ENCODE results near the gene C16orf89. TPM values are rescaled to one million over a fixed set of nuclear protein-coding genes. Genes with fewer than 3 reads are reported as not detected.

The C16orf89 gene
- total RNA-seq, 1 experiment from 2014 or later, result not detected

GRCh38 chr16:5024632-5025031 is 41.1 kb downstream of the C16orf89 start:
- no TSS peak for BruUV-seq (replicated peaks)
- H3K27me3 ChIP-seq (ENCODE audit: low read length), result no peaks in the 10 kb centered on the region

GRCh38 chr16:5022521-5022920 is 43.2 kb downstream of the C16orf89 start:
- Histone ChIP-seq H3K9me2 (replicated peaks; ENCODE audit: low read length) (no peaks in the 10 kb centered on the region), H4K20me1 (ENCODE audit: low read length) (no peaks in the 10 kb centered on the region), H3K79me2 (ENCODE audit: low read length) (no peaks in the 10 kb centered on the region), H3K4me3 (ENCODE audit: low read length) (no peak overlapping the region), H3K9me3 (ENCODE audit: low read length) (no peaks in the 10 kb centered on the region), H3K4me1 (ENCODE audit: insufficient read depth, low read length) (peaks cover 9% of the 10 kb centered on the region), H3K27me3 (ENCODE audit: low read length) (no peaks in the 10 kb centered on the region), H3K4me2 (ENCODE audit: low read length) (no peak overlapping the region), H3K9ac (ENCODE audit: low read length) (no peak overlapping the region), H2AFZ (ENCODE audit: low read length) (no peak overlapping the region), H3F3A (ENCODE audit: low read length, unreplicated experiment) (no peaks in the 10 kb centered on the region), H3K36me3 (ENCODE audit: low read depth, low read length) (no peaks in the 10 kb centered on the region), H3K27ac (ENCODE audit: low read length) (no peak overlapping the region)
- TF ChIP-seq EZH2phosphoT487 (IDR thresholded peaks at IDR 0.05; ENCODE audit: borderline replicate concordance, low read length), result no peak
- no peak for TF ChIP-seq EZH2 (IDR thresholded peaks at IDR 0.05; ENCODE audit: low read length, unreplicated experiment)
- TF ChIP-seq CTCF (conservative IDR thresholded peaks at IDR 0.05; ENCODE audit: low read depth, low read length), result no peak
- ChIA-PET POLR2A (ENCODE audit: unreplicated experiment) (no interaction called here), CTCF (no interaction called here)
- ATAC-seq (no peak), DNase-seq (no peak)
- no TSS peak for BruUV-seq (replicated peaks)
- intact Hi-C loops (cut with micrococcal nuclease), result loop anchor here (5.0 kb wide), 1 partner anchor 55 kb away; no protein-coding TSS in a partner anchor

More at GRCh38 chr16:5024632-5025031, 41.1 kb downstream of the C16orf89 start:
- H3F3A ChIP-seq (ENCODE audit: low read length, unreplicated experiment), result no peaks in the 10 kb centered on the region
- intact Hi-C loops (cut with micrococcal nuclease), result loop anchor here (5.0 kb wide), 1 partner anchor 57 kb away; no protein-coding TSS in a partner anchor
- H3K9ac ChIP-seq (ENCODE audit: low read length), result no peak overlapping the region
- peak; percentile 82 for DNase-seq
- no peak overlapping the region for H2AFZ ChIP-seq (ENCODE audit: low read length)
- no peaks in the 10 kb centered on the region for H3K36me3 ChIP-seq (ENCODE audit: low read depth, low read length)
- no peak for TF ChIP-seq EZH2 (IDR thresholded peaks at IDR 0.05; ENCODE audit: low read length, unreplicated experiment)
- TF ChIP-seq CTCF (conservative IDR thresholded peaks at IDR 0.05; ENCODE audit: low read depth, low read length), result peak; percentile 51
- peaks cover 9% of the 10 kb centered on the region for H3K4me1 ChIP-seq (ENCODE audit: insufficient read depth, low read length)
- H3K4me2 ChIP-seq (ENCODE audit: low read length), result no peak overlapping the region
- H3K27ac ChIP-seq (ENCODE audit: low read length), result no peak overlapping the region
- H4K20me1 ChIP-seq (ENCODE audit: low read length), result no peaks in the 10 kb centered on the region
- H3K79me2 ChIP-seq (ENCODE audit: low read length), result no peaks in the 10 kb centered on the region
- no peaks in the 10 kb centered on the region for H3K9me2 ChIP-seq (replicated peaks; ENCODE audit: low read length)
- H3K9me3 ChIP-seq (ENCODE audit: low read length), result no peaks in the 10 kb centered on the region
- peak; percentile 91 for ATAC-seq
- H3K4me3 ChIP-seq (ENCODE audit: low read length), result no peak overlapping the region
- CTCF ChIA-PET, result interaction anchor here (0.5 to 0.6 kb wide), 2 partner anchors 10 to 24 kb away, joined by 3 to 4 read pairs; no protein-coding TSS in a partner anchor
- POLR2A ChIA-PET (ENCODE audit: unreplicated experiment), result interaction anchor here (0.5 kb wide), 1 partner anchor 290 kb away, joined by 3 read pairs; no protein-coding TSS in a partner anchor

- Histone ChIP-seq H3F3A (ENCODE audit: low read length, unreplicated experiment) (no peaks in the 10 kb centered on the region), H3K79me2 (ENCODE audit: low read length) (no peaks in the 10 kb centered on the region), H3K9me2 (replicated peaks; ENCODE audit: low read length) (no peaks in the 10 kb centered on the region), H3K36me3 (ENCODE audit: low read depth, low read length) (no peaks in the 10 kb centered on the region), H3K27me3 (ENCODE audit: low read length) (no peaks in the 10 kb centered on the region), H3K4me3 (ENCODE audit: low read length) (no peak overlapping the region), H3K27ac (ENCODE audit: low read length) (no peak overlapping the region), H3K9ac (ENCODE audit: low read length) (no peak overlapping the region), H2AFZ (ENCODE audit: low read length) (no peak overlapping the region), H3K4me2 (ENCODE audit: low read length) (no peak overlapping the region), H3K4me1 (ENCODE audit: insufficient read depth, low read length) (peaks cover 9% of the 10 kb centered on the region), H3K9me3 (ENCODE audit: low read length) (no peaks in the 10 kb centered on the region), H4K20me1 (ENCODE audit: low read length) (no peaks in the 10 kb centered on the region)
- TF ChIP-seq EZH2phosphoT487 (IDR thresholded peaks at IDR 0.05; ENCODE audit: borderline replicate concordance, low read length) (no peak), EZH2 (IDR thresholded peaks at IDR 0.05; ENCODE audit: low read length, unreplicated experiment) (no peak), CTCF (conservative IDR thresholded peaks at IDR 0.05; ENCODE audit: low read depth, low read length) (no peak)
- ChIA-PET CTCF (no interaction called here), POLR2A (ENCODE audit: unreplicated experiment) (no interaction called here)
- BruUV-seq (replicated peaks), result no TSS peak
- no peak for DNase-seq
- no peak for ATAC-seq
- intact Hi-C loops (cut with micrococcal nuclease), result loop anchor here (5.0 kb wide), 1 partner anchor 53 kb away; no protein-coding TSS in a partner anchor
Observed at GRCh38 chr16:5020551-5020950, 45.2 kb downstream of the C16orf89 start.
